Measurements from ENCODE around the gene DENND4A.

DENND4A gene

GRCh38 chr15:65773386-65774111, 18.5 kb downstream of the DENND4A start:
- TF ChIP-seq, protein P1, sequence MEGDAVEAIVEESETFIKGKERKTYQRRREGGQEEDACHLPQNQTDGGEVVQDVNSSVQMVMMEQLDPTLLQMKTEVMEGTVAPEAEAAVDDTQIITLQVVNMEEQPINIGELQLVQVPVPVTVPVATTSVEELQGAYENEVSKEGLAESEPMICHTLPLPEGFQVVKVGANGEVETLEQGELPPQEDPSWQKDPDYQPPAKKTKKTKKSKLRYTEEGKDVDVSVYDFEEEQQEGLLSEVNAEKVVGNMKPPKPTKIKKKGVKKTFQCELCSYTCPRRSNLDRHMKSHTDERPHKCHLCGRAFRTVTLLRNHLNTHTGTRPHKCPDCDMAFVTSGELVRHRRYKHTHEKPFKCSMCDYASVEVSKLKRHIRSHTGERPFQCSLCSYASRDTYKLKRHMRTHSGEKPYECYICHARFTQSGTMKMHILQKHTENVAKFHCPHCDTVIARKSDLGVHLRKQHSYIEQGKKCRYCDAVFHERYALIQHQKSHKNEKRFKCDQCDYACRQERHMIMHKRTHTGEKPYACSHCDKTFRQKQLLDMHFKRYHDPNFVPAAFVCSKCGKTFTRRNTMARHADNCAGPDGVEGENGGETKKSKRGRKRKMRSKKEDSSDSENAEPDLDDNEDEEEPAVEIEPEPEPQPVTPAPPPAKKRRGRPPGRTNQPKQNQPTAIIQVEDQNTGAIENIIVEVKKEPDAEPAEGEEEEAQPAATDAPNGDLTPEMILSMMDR (IDR thresholded peaks at IDR 0.05; ENCODE audit: insufficient read depth, low read depth, low read length, missing control alignments): no peak
- no peak overlapping the region for H3K4me3 ChIP-seq (ENCODE audit: low read length)
- DNase-seq (ENCODE audit: low read depth): no peak

DNA sequence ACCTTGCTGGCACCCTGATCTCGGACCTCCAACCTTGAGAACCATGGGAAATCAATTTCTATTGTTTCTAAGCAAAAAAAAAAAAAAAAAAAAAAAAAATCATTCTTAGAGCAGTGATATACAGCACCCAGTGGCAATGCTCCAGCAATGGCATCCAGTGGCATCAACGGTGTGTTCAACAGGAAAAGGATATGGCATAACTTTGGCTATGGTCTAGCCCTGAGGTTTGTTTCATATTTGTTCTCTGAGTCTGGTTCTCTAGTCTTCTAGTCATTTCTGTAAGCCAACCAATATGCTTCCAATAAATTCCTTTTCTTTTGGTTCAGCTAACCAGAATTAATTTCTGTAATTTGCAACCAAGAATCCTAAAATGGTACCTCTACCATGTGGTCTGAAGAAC, 19.2 kb downstream of the DENND4A start:
- H3K4me3 ChIP-seq (ENCODE audit: low read length): no peak overlapping the region
- no peak for DNase-seq (ENCODE audit: low read depth)
- TF ChIP-seq, protein P1 (IDR thresholded peaks at IDR 0.05; ENCODE audit: insufficient read depth, low read depth, low read length, missing control alignments): no peak

DNA sequence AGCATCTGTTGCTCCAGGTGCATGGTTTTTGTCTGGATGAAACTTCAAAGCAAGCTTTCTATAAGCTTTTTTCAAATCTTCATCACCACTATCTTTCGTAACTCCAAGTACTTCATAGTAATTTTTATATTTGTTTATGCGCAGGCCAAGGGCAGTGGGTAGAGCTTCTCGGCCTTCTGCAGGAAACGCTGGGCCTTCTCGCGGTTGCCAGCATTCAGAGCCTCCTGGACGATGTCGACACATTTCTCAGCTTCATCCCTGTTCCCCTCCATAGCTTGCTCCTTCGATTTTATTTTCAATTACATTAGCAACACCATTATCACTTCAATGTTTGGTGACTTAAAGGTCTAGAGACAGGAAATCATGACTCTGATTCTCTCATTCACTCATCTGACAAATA, 20.2 kb downstream of the DENND4A start:
- no peak for DNase-seq (ENCODE audit: low read depth)
- H3K4me3 ChIP-seq (ENCODE audit: low read length): no peak overlapping the region
- TF ChIP-seq, protein P1 (IDR thresholded peaks at IDR 0.05; ENCODE audit: insufficient read depth, low read depth, low read length, missing control alignments): no peak

DNA sequence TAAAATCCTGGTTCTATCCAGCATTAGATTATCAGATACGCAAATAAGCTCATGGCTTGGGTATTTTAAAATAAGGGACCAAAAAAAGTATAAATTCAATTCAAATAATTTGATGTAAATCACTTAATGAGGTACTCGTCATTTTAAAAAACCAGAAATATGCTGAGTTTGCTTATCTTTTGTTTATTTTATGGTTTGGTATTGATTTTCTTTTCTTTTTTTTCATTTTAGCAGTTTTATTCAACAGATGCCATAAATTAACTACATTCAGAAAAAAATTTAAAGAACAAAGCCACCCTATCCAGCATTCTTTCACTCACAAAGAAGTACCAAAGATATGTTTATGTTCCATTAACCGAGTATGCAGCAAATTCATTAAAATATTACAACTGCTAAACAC, 22.6 kb downstream of the DENND4A start:
- DNase-seq (ENCODE audit: low read depth): no peak

DNA sequence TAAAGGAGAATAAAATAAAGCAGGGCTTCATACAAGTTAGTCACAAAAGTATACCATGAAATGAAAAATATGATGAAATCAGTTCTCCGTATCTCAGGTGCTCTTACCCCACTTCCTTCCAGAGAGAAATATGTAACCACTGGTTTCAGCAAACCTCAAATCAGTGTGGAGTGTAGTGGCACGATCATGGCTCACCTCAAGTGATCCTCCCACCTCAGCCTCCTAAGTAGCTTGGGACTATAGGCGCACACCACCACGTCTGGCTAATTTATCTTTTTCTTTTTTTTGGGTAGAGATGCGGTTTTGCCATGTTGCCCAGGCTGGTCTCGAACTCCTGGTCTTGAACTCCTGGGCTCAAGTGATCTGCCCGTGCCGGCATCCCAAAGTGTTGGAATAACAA, 24.2 kb downstream of the DENND4A start:
- H3K4me3 ChIP-seq (ENCODE audit: low read length): no peak overlapping the region
- DNase-seq (ENCODE audit: low read depth): no peak
- TF ChIP-seq, protein P1 (IDR thresholded peaks at IDR 0.05; ENCODE audit: insufficient read depth, low read depth, low read length, missing control alignments): no peak

More for the DNA sequence above, 22.6 kb downstream of the DENND4A start:
- H3K4me3 ChIP-seq (ENCODE audit: low read length): no peak overlapping the region
- TF ChIP-seq, protein P1 (IDR thresholded peaks at IDR 0.05; ENCODE audit: insufficient read depth, low read depth, low read length, missing control alignments): no peak

DNA sequence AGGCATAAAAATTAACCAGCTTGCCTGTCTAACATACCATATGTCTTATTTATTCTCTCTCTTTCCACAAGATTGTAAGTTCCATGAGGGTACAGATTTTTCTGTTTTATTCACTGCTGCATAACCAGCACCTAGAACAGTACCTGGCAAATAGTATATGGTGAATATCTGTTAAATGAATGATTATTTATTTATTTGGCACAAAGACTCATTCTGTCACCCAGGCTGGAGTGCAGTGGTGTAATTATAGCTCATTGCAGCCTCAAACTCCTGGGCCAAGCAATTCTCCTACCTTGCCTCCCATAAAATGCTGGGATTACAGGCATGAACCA, 24.9 kb downstream of the DENND4A start:
- DNase-seq (ENCODE audit: low read depth): no peak
- TF ChIP-seq, protein P1 (IDR thresholded peaks at IDR 0.05; ENCODE audit: insufficient read depth, low read depth, low read length, missing control alignments): no peak
- no peak overlapping the region for H3K4me3 ChIP-seq (ENCODE audit: low read length)

Measured in epithelial cell of esophagus (primary cell).